Aorta (tissue), 5 donors: ENCODE results near the gene PPP6R1. TPM values are rescaled to one million over a fixed set of nuclear protein-coding genes. Genes with fewer than 3 reads are reported as not detected.

Experiments used
- ATAC-seq: fragments of 200-7000 bp; cut with Tn5 transposase; one replicate; pipeline ENCODE4 v1.9.1; 2022; ENCODE audit warnings: moderate library complexity; ENCODE audit not compliant: low FRiP score
- DNase-seq, 2 donors: peaks; one replicate each; pipeline ENCODE4 v3.0.0-alpha.2; 2020
- H3K27ac ChIP-seq, 2 donors: one replicate each; pipeline ENCODE4 v1.5.1; 2013; ENCODE audit warnings: low read length in 2 of 2, mild to moderate bottlenecking in 2 of 2, moderate library complexity in 2 of 2, control low read depth in 1 of 2, inconsistent platforms in 1 of 2, low read depth in 1 of 2
- H3K27me3 ChIP-seq, 2 donors: one replicate each; pipeline ENCODE4 v1.6.1; 2013; ENCODE audit warnings: control low read depth in 1 of 2, low read length in 1 of 2, mild to moderate bottlenecking in 1 of 2, moderate library complexity in 1 of 2; ENCODE audit not compliant: insufficient read depth in 2 of 2, control insufficient read depth in 1 of 2
- H3K36me3 ChIP-seq, 2 donors: one replicate each; pipeline ENCODE4 v1.6.1; 2013; ENCODE audit warnings: control low read depth in 1 of 2, low read length in 1 of 2, mild to moderate bottlenecking in 1 of 2; ENCODE audit not compliant: insufficient read depth in 2 of 2, control insufficient read depth in 1 of 2
- H3K4me1 ChIP-seq, 2 donors: one replicate each; pipeline ENCODE4 v1.6.1; 2013; ENCODE audit warnings: low read length in 2 of 2, control low read depth in 1 of 2, mild to moderate bottlenecking in 1 of 2, moderate library complexity in 1 of 2; ENCODE audit not compliant: insufficient read depth in 2 of 2, control insufficient read depth in 1 of 2
- H3K4me3 ChIP-seq, 2 donors: one replicate each; pipeline ENCODE4 v1.5.1; 2013; ENCODE audit warnings: low read length in 2 of 2, control low read depth in 1 of 2, mild to moderate bottlenecking in 1 of 2
- H3K9me3 ChIP-seq: one replicate; pipeline ENCODE4 v1.6.1; 2013; ENCODE audit warnings: mild to moderate bottlenecking, low read length; ENCODE audit not compliant: control insufficient read depth
- whole genome bisulfite sequencing, 2 donors: extraction: QIAGEN DNeasy Blood & Tissue Kit; methylation state at CpG; one replicate each; pipeline ENCODE4 v1.1.7; 2013; 5-methylcytosine and 5-hydroxymethylcytosine counted together
- intact Hi-C, 2 donors: fragments of 100-400 bp; cut with DNase I; formaldehyde crosslinking; loops; one replicate each; pipeline versions ENCODE4 v1.14.2 to v1.15.0; 2022
- polyA plus RNA-seq, 2 donors: library from polyadenylated mRNA; stranded (reverse); fragments of 200-250 nt; gene quantifications; one replicate each; pipeline ENCODE4 v1.2.3, GENCODE V29; 2013
- total RNA-seq, 2 donors: library from RNA; stranded (reverse); fragmentation: NEBNext Ultra II Directional; extraction: Animal tissue kit (Norgen Biotek cat#: 25700); gene quantifications; one replicate each; pipeline ENCODE4 v1.2.1, GENCODE V29; 2021
- donor health status: healthy with polysubstance abuse.
- donor health status: Bipolar disorder and iron deficiency.
- donor health status: DM: no; HTN: no; CAD: no.
- donor health status: DM: no; HTN: no; CAD: no.
- donor health status: DM: yes; HTN: yes; CAD: no.

Gene PPP6R1
- total and polyA plus RNA-seq, 4 donors: 15.2 to 55.4 (median 36.6) TPM

DNA sequence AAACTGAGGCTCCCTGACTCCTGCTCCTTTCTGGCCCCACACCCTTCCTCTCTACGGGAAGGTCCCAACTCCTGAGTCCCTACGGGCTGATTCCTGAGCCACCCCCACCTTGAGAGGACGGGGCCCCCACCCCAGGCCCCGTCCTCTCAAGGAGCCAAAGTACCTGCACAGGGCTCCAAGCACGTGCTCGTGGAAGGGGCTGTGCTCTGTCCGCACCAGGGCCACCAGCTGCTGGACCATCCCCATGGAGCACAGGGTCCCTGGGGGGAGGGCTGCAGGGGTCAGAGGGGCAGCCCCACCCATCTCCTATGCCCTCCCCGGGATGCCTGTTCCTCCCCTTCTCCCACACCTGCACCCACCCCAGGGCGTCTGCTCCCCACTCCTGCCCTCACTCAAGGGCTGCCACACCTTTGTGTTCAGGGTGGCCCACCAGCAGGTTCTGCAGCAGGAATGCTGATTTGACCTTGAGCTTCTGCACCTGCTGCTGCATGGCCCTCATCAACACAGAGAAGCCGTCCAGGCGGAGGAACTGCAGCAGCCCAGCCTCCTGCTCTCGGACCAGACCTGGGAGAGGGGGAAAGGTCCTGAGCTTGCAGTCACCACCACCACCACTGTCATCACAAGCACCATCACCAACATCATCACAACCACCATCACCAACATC is 7.0 kb upstream of the PPP6R1 start:
- 92 to 94% methylated on average over 12 of the region's 12 CpGs for whole genome bisulfite sequencing, 2 donors
- ATAC-seq: no peak

DNA sequence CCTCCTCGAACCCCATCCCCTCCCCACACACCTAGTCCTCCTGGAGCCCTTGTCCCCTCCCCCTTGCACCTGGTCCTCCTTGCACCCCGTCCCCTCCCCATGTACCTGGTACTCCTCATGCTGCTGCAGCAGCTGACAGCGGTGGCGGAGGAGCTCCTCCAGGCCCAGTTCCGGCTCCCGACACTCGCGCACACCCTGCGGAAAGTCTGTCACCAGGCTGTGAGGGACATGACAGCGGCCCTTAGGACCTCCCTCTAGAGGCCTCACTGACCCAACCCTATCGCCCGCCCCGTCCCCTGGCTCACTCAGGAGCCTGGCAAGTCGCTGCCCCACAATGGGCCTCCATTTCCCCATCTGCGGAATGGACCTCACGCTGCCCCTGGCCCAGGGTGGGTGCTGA is 6.4 kb upstream of the PPP6R1 start:
- H3K27ac ChIP-seq: no peak overlapping the region
- H3K9me3 ChIP-seq: no peaks in the 10 kb centered on the region
- ATAC-seq (no peak), DNase-seq (no peak)
- no peaks in the 10 kb centered on the region for H3K27me3 ChIP-seq
- WGBS, 2 donors: 90 to 96% methylated on average over 16 of the region's 16 CpGs
- H3K36me3 ChIP-seq: no peaks in the 10 kb centered on the region
- no peaks in the 10 kb centered on the region for H3K4me1 ChIP-seq
- intact Hi-C loops: no loop called here
- no peak overlapping the region for H3K4me3 ChIP-seq

More for the DNA sequence above, 7.0 kb upstream of the PPP6R1 start:
- peaks cover 0 to 2% of the 10 kb centered on the region in 2 donors for H3K36me3 ChIP-seq
- no peak for DNase-seq
- H3K9me3 ChIP-seq: no peaks in the 10 kb centered on the region
- intact Hi-C loops: no loop called here
- no peak overlapping the region for H3K4me3 ChIP-seq
- no peak overlapping the region for H3K27ac ChIP-seq
- H3K27me3 ChIP-seq: no peaks in the 10 kb centered on the region
- no peaks in the 10 kb centered on the region for H3K4me1 ChIP-seq

DNA sequence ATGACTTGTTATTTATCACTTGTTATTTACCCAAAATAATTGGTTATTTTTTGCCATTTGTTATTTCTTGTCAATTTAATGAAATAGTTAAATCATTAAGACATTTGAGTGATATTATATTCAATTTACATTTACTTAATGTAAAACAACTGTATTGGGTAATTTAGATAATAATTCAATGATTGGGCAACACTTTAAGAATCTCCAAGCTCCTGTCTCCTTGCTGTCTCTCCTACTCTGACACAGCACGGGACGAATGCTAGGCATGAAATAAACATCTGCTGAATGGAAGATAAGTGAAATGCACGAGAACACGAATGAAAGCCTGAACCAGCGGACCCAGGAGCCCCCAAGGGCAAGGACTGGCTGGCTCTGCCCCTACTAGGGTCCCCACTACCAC is 5.7 kb upstream of the PPP6R1 start:
- H3K36me3 ChIP-seq: no peaks in the 10 kb centered on the region
- no peaks in the 10 kb centered on the region for H3K9me3 ChIP-seq
- H3K27ac ChIP-seq: no peak overlapping the region
- no peaks in the 10 kb centered on the region for H3K4me1 ChIP-seq
- no peaks in the 10 kb centered on the region for H3K27me3 ChIP-seq
- intact Hi-C loops: no loop called here
- DNase-seq: no peak
- 79 to 90% methylated on average over 5 of the region's 5 CpGs for WGBS, 2 donors
- no peak for ATAC-seq
- no peak overlapping the region for H3K4me3 ChIP-seq

DNA sequence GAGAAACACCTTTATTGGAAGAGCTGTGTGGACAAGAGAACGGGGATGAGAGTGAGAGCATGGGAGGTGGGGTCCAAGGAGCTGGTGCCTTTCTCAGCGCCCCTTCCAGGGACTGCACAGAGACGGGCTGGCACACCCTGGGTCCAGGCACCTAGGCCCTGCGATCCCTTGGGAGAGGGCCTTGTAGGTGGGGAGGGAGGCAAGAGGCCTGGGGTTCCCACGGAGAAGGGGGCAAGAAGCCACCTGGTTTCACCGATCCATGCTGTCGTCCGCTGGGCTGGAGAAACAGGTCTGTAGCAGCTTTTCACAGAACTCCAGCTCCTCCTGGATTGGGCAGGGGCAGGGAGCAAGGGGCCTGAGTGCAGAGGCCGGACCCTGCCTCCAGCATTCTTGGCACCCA is 3.5 kb upstream of the PPP6R1 start:
- H3K4me3 ChIP-seq: no peak overlapping the region
- no peaks in the 10 kb centered on the region for H3K9me3 ChIP-seq
- no peak overlapping the region for H3K27ac ChIP-seq
- DNase-seq (no peak), ATAC-seq (no peak)
- no peaks in the 10 kb centered on the region for H3K36me3 ChIP-seq
- H3K4me1 ChIP-seq: no peaks in the 10 kb centered on the region
- WGBS, 2 donors: 95 to 98% methylated on average over 6 to 9 of the region's 9 CpGs
- intact Hi-C loops: no loop called here
- no peaks in the 10 kb centered on the region for H3K27me3 ChIP-seq

DNA sequence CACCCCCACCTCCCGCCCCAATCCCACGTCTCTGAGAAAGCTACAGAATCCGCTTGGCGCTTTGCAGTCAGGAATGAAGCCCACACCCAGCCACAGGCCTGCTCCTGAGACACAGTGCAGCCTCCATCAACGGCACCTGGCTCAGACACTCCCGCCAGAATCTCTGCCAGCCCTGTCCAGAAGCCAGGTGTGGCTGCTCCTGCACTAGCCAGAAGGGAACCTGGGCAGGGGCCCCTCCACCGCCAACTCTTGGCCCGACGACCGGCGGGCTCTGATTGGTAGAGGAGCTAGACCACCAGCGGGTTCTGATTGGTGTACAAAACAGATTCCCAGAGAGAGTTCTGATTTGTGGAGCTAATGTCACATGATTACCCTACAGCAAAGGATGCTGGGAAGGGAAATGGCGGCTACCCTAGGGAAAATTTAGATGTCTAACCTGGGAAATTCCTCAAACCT is 2.9 kb upstream of the PPP6R1 start:
- 89 to 94% methylated on average over 13 of the region's 13 CpGs for WGBS, 2 donors
- H3K27ac ChIP-seq: no peak overlapping the region
- no peak overlapping the region for H3K4me3 ChIP-seq
- intact Hi-C loops: loop anchor here in 1 of 2 donors (2.0 kb wide), 1 partner anchor 17 kb away; no protein-coding TSS in a partner anchor
- no peaks in the 10 kb centered on the region for H3K4me1 ChIP-seq
- H3K9me3 ChIP-seq: no peaks in the 10 kb centered on the region
- no peaks in the 10 kb centered on the region for H3K27me3 ChIP-seq
- DNase-seq: no peak
- ATAC-seq: no peak
- no peaks in the 10 kb centered on the region for H3K36me3 ChIP-seq

DNA sequence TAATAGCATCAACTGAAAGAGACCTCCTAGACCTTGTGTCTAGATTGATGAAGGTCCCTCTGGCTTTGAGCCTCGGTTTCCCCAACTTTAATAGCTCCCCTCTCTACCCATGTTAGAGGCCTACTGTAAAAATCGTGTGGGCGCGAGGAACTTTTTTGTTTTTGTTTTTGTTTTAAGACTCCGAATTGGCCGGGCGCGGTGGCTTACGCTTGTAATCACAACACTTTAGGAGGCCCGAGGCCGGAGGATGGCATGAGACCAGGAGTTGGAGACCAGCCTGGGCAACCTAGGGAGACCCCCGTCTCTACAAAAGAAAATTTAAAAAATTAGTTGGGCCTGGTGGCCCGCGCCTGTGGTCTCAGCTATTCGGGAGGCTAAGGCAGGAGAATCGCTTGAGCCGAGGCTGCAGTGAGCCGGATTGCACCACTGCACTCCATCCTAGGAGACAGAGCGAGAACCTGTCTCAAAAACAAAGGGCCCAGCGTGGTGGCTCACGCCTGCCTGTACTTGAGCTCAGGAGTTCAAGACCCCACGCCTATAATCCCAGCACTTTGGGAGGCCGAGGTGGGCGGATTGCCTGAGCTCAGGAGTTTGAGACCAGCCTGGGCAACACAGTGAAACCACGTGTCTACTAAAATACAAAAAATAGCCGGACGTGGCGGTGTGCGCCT is 858 bp upstream of the PPP6R1 start:
- H3K9me3 ChIP-seq: no peaks in the 10 kb centered on the region
- ATAC-seq: no peak
- H3K27ac ChIP-seq: peak overlapping the region; percentile 26 to 50
- peak overlapping the region; percentile 12 to 33 for H3K4me3 ChIP-seq
- no peaks in the 10 kb centered on the region for H3K4me1 ChIP-seq
- no peaks in the 10 kb centered on the region for H3K27me3 ChIP-seq
- no peak for DNase-seq
- H3K36me3 ChIP-seq: no peaks in the 10 kb centered on the region
- intact Hi-C loops: loop anchor here (1.0 to 2.0 kb wide), 3 partner anchors 19 to 80 kb away; partner anchors contain the start of genes HSPBP1 (in 1 of the 2) and KMT5C (in 1 of the 2)
- 42 to 44% methylated on average over 29 of the region's 29 CpGs for WGBS, 2 donors

DNA sequence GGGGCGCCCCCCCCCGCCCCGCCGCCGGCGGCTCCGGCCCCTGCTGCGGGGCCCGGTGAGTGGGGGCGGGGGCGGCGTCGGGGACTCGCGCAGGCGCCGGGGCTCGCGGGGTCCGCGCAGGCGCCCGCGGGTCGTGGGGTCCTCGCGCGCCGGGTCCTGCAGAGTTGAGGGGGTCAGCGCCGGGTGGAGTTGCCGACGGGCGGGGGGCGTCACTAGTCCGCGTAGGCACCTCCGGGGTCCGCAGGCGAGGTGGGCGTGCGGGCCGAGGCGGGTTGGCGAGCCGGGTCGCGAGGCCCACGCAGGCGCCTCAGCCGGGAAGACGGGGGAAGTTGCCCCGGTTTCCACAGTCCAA is 365 bp downstream of the PPP6R1 start:
- intact Hi-C loops: no loop called here
- ATAC-seq: peak; percentile 11

DNA sequence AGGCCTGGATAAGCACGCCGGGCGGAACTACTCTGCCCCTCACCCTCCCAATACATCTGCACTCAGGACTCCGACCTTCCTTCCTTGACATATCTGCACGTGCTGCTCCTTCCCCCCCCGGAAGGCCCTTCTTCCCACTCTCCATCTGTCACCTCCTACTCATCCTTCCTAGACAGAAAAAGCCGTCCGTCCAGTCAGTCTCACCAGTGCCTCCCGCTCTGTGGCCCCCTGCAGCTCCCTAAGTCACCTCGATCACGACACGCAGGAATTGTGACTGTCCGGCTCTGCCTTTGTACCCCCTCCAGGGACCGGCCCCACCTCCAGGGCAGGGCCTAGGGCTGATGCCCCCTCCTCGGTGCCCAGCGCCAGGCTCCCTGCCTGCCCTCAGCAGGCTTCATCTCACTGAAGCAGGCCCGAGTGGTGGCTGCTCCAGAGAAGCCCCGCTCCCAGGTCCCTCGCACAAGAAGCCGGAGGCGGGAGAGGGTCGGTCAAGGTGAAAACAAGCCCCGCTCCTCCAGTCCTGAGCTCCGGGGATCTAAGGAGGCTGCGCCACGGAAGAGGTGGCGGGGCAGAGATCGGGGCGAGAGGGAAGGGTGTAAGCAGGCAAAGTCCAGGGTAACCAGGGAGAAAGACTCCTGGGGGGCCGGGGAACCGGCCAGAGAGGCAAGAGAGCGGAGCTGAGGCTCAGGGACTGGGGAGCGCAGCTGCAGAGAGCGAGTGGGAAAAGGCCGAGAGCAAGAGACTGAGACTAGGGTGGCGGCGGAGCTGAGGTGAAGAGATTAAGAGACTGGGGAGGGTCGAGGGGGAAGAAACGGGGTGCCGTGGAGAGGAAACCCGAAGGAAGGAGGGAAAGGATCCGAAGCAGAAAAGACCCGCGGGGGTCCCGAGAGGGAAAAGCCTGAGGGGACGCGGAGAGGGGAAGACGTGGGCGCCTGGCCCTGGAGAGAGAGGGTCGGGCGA is 1.1 kb downstream of the PPP6R1 start:
- no peaks in the 10 kb centered on the region for H3K4me1 ChIP-seq
- DNase-seq (no peak), ATAC-seq (no peak)
- peak overlapping the region; percentile 88 to 94 for H3K4me3 ChIP-seq
- intact Hi-C loops: no loop called here
- whole genome bisulfite sequencing, 2 donors: 3% methylated on average over 44 to 51 of the region's 51 CpGs
- no peaks in the 10 kb centered on the region for H3K36me3 ChIP-seq
- no peak overlapping the region for H3K27ac ChIP-seq
- H3K27me3 ChIP-seq: no peaks in the 10 kb centered on the region
- no peaks in the 10 kb centered on the region for H3K9me3 ChIP-seq

More for the DNA sequence above, 365 bp downstream of the PPP6R1 start:
- 1% methylated on average over 42 to 53 of the region's 53 CpGs for WGBS, 2 donors
- no peaks in the 10 kb centered on the region for H3K4me1 ChIP-seq
- H3K27ac ChIP-seq: peak overlapping the region in 1 of 2 donors; percentile 50
- H3K9me3 ChIP-seq: no peaks in the 10 kb centered on the region
- H3K4me3 ChIP-seq: peak overlapping the region; percentile 88 to 94
- DNase-seq: peak in 1 of 2 donors; percentile 83
- H3K27me3 ChIP-seq: no peaks in the 10 kb centered on the region
- no peaks in the 10 kb centered on the region for H3K36me3 ChIP-seq
